Panc1 (cell line): ENCODE results near the gene MACROD2.

ENCODE experiments used
- CTCF ChIP-seq: fragments of 450-650 bp; IDR thresholded peaks from 2 replicates; pipeline ENCODE4 v1.5.1; 2017; ENCODE audit warnings: mild to moderate bottlenecking
- SIN3A ChIP-seq: IDR thresholded peaks from 2 replicates; pipeline ENCODE4 v1.6.1; 2012; ENCODE audit warnings: low read depth, mild to moderate bottlenecking, low read length, moderate library complexity, borderline replicate concordance; ENCODE audit not compliant: insufficient read depth

GRCh38 chr20:14764511-14765369 is 769.4 kb downstream of the MACROD2 start:
- TF ChIP-seq CTCF (no peak), SIN3A (no peak)
